HepG2 (cell line): ENCODE measurements around the gene B4GALT5.

Experiments
- CREB1 ChIP-seq, 2 experiments: fragments of 450-650 bp in 1 of 2; IDR thresholded peaks; 2 replicates each; pipeline ENCODE4 v1.6.1; 2016 to 2017; ENCODE audit warnings: control low read depth in 1 of 2, mild to moderate bottlenecking in 1 of 2, missing compliant biosample characterization in 1 of 2, missing genetic modification characterization in 1 of 2
- CREM ChIP-seq, 2 experiments: sonication (generic) in 1 of 2; formaldehyde crosslinking in 1 of 2; IDR thresholded peaks; 2 replicates each; pipeline versions ENCODE4 v1.4.0 to v1.6.1; 2016 to 2020; ENCODE audit warnings: antibody characterized with exemption in 1 of 2, mild to moderate bottlenecking in 1 of 2, missing genetic modification reagents in 1 of 2
- ELF4 ChIP-seq: sonication (generic); formaldehyde crosslinking; IDR thresholded peaks from 2 replicates; pipeline ENCODE4 v1.5.0; 2020; ENCODE audit warnings: missing genetic modification reagents, mild to moderate bottlenecking, moderate library complexity, borderline replicate concordance
- ZNF350 ChIP-seq: sonication (generic); formaldehyde crosslinking; IDR thresholded peaks from 2 replicates; pipeline ENCODE4 v1.4.0; 2020; ENCODE audit warnings: mild to moderate bottlenecking, low read depth, missing genetic modification reagents, borderline replicate concordance
- ZNF775 ChIP-seq: sonication (generic); formaldehyde crosslinking; IDR thresholded peaks from 2 replicates; pipeline ENCODE4 v1.4.0; 2020; ENCODE audit warnings: missing genetic modification reagents, mild to moderate bottlenecking, moderate library complexity, borderline replicate concordance

DNA sequence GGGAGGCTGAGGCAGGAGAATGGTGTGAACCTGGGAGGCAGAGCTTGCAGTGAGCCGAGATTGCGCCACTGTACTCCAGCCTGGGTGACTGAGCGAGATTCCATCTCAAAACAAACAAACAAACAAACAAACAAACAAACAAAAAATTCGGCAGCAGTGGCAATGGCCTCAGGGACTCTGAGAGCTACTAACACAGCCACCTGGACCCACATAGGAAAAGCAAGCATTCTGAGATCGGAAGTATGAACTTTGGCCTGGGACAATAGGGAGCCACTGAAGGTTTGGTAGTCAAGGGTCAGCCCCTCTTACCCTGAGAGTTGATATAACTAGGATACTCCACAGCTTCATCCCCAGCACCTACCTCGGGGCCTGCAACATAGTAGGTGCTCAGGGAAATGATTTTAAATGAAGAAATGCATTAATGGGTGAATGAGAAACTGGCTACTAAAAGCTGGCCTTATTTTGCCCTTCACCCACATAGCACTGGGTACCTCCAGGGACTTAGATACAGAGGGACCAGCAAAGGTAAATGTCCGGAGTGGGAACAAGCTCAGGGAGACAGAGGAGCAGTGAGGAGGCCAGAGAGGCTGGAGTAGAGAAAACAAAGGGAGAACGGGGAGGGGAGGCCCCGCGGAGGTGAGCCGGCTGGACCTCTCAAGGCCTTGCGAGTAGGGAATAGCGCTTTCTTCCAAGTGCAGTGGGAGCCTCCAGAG, 99.2 kb downstream of the B4GALT5 start:
- no peak for TF ChIP-seq ELF4
- TF ChIP-seq ZNF775 (CRISPR knock-in tag) = no peak
- TF ChIP-seq ZNF350 = no peak
- no peak for TF ChIP-seq CREB1 (IDR thresholded peaks at IDR 0.05)
- TF ChIP-seq CREB1 (CRISPR knock-in tag; IDR thresholded peaks at IDR 0.05) = no peak
- no peak for TF ChIP-seq CREM (IDR thresholded peaks at IDR 0.05)
- no peak for TF ChIP-seq CREM (CRISPR knock-in tag; IDR thresholded peaks at IDR 0.05)
